Neural progenitor cell (in vitro differentiated cells): ENCODE measurements around the gene GSDME. TPM values are rescaled to one million over a fixed set of nuclear protein-coding genes. Genes with fewer than 3 reads are reported as not detected.

Experiments
- DNase-seq: peaks from one replicate; pipeline ENCODE4 v3.0.0-alpha.2; 2016; ENCODE audit warnings: low spot score
- H2AFZ ChIP-seq: fragments of 200-600 bp; sonication (generic); replicated peaks from 2 replicates; pipeline ENCODE4 v1.6.1; 2016; ENCODE audit warnings: antibody characterized with exemption
- H3F3A ChIP-seq: fragments of 200-600 bp; sonication (generic); 2 replicates; pipeline ENCODE4 v1.6.1; 2016; ENCODE audit warnings: antibody characterized with exemption, low read depth
- H3K27ac ChIP-seq: fragments of 200-600 bp; sonication (generic); 2 replicates; pipeline ENCODE4 v1.5.1; 2016; ENCODE audit warnings: mild to moderate bottlenecking
- H3K27me3 ChIP-seq: fragments of 200-600 bp; sonication (generic); 2 replicates; pipeline ENCODE4 v1.6.1; 2016; ENCODE audit warnings: mild to moderate bottlenecking, moderate library complexity
- H3K36me3 ChIP-seq: fragments of 200-600 bp; sonication (generic); 2 replicates; pipeline ENCODE4 v1.5.1; 2016
- H3K4me1 ChIP-seq: fragments of 200-600 bp; sonication (generic); 2 replicates; pipeline ENCODE4 v1.6.1; 2016; ENCODE audit warnings: mixed run types
- H3K4me2 ChIP-seq: fragments of 200-600 bp; sonication (generic); 2 replicates; pipeline ENCODE4 v1.6.1; 2016
- H3K4me3 ChIP-seq: fragments of 200-600 bp; sonication (generic); 2 replicates; pipeline ENCODE4 v1.5.1; 2016
- H3K79me2 ChIP-seq: fragments of 200-600 bp; sonication (generic); 2 replicates; pipeline ENCODE4 v1.6.1; 2016; ENCODE audit warnings: low read depth
- H3K9ac ChIP-seq: fragments of 200-600 bp; sonication (generic); 2 replicates; pipeline ENCODE4 v1.6.1; 2016
- H3K9me3 ChIP-seq: fragments of 200-600 bp; sonication (generic); 2 replicates; pipeline ENCODE4 v1.5.1; 2016; ENCODE audit warnings: low read depth
- H4K20me1 ChIP-seq: fragments of 200-600 bp; sonication (generic); 2 replicates; pipeline ENCODE4 v1.6.1; 2016; ENCODE audit warnings: low read depth
- H3K27ac Mint-ChIP-seq: 3 replicates; pipeline ENCODE4 v1.8.0; 2021; ENCODE audit warnings: mixed read lengths
- H3K27me3 Mint-ChIP-seq: 2 replicates; pipeline ENCODE4 v1.8.0; 2022; ENCODE audit warnings: low read depth, mild to moderate bottlenecking, inconsistent platforms, moderate library complexity, mixed read lengths; ENCODE audit not compliant: insufficient read depth
- H3K36me3 Mint-ChIP-seq: 3 replicates; pipeline ENCODE4 v1.8.0; 2021; ENCODE audit warnings: mixed read lengths
- H3K4me1 Mint-ChIP-seq: 3 replicates; pipeline ENCODE4 v1.8.0; 2021; ENCODE audit warnings: mixed read lengths
- H3K4me3 Mint-ChIP-seq: 3 replicates; pipeline ENCODE4 v1.8.0; 2021; ENCODE audit warnings: mild to moderate bottlenecking, moderate library complexity, mixed read lengths
- H3K9me3 Mint-ChIP-seq: 3 replicates; pipeline ENCODE4 v1.8.0; 2020; ENCODE audit warnings: mixed read lengths
- EZH2 ChIP-seq: fragments of 200-600 bp; sonication (generic); IDR thresholded peaks from 2 replicates; pipeline ENCODE4 v1.6.1; 2017; ENCODE audit warnings: antibody characterized with exemption, mild to moderate bottlenecking, moderate library complexity
- EZH2phosphoT487 ChIP-seq: fragments of 200-600 bp; sonication (generic); IDR thresholded peaks from 2 replicates; pipeline ENCODE4 v1.6.1; 2017; ENCODE audit warnings: antibody characterized with exemption
- total RNA-seq: library from RNA; depleted of rRNA; stranded (reverse); fragments of >200 nt; gene quantifications from 2 replicates; pipeline ENCODE4 v1.2.3, GENCODE V29; 2015; ENCODE audit warnings: low replicate concordance
- TF ChIP-seq, protein P1 (sequence below): fragments of 200-600 bp; sonication (generic); IDR thresholded peaks from 2 replicates; pipeline ENCODE4 v1.5.1; 2017; ENCODE audit warnings: antibody characterized with exemption, mild to moderate bottlenecking

GSDME gene
- total RNA-seq, 1 donor from 2014 or later: 15.5 TPM

DNA sequence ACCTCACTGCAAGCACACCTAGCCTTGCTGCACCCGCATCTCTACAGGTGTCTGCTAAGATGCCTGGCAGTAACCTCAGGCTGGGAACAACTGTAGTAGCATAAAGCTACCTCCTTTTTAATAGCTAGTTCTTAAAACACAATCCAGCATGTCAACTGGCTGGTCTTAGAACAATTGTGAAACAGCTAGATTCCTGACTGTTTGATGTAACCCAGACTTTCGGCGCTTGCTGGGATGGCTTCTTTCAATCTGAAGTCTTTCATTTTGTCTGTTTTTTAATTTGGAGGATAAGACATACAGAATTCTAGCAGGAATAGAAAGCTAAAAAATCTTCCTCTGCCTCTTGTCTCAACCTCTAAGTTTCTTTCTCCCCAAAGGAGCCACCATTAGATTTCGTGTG is 59.8 kb downstream of the GSDME start:
- Histone ChIP-seq H3K27ac (no peak overlapping the region), H3K4me2 (no peak overlapping the region), H3K4me3 (no peak overlapping the region), H3K79me2 (no peaks in the 10 kb centered on the region), H3K36me3 (no peaks in the 10 kb centered on the region), H3K9ac (no peak overlapping the region), H3K9me3 (no peaks in the 10 kb centered on the region), H3K27me3 (no peaks in the 10 kb centered on the region), H3F3A (peaks cover 10% of the 10 kb centered on the region), H2AFZ (no peak overlapping the region), H3K4me1 (peaks cover 31% of the 10 kb centered on the region), H4K20me1 (peaks cover 9% of the 10 kb centered on the region)
- TF ChIP-seq, protein P1, sequence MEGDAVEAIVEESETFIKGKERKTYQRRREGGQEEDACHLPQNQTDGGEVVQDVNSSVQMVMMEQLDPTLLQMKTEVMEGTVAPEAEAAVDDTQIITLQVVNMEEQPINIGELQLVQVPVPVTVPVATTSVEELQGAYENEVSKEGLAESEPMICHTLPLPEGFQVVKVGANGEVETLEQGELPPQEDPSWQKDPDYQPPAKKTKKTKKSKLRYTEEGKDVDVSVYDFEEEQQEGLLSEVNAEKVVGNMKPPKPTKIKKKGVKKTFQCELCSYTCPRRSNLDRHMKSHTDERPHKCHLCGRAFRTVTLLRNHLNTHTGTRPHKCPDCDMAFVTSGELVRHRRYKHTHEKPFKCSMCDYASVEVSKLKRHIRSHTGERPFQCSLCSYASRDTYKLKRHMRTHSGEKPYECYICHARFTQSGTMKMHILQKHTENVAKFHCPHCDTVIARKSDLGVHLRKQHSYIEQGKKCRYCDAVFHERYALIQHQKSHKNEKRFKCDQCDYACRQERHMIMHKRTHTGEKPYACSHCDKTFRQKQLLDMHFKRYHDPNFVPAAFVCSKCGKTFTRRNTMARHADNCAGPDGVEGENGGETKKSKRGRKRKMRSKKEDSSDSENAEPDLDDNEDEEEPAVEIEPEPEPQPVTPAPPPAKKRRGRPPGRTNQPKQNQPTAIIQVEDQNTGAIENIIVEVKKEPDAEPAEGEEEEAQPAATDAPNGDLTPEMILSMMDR: no peak
- TF ChIP-seq EZH2: no peak
- no peak for TF ChIP-seq EZH2phosphoT487
- no peak overlapping the region for H3K4me3 Mint-ChIP-seq
- no peak for DNase-seq
- H3K9me3 Mint-ChIP-seq: no peaks in the 10 kb centered on the region
- H3K27ac Mint-ChIP-seq: peak overlapping the region; percentile 14
- H3K4me1 Mint-ChIP-seq: peaks cover 28% of the 10 kb centered on the region
- H3K27me3 Mint-ChIP-seq: peaks cover 3% of the 10 kb centered on the region
- H3K36me3 Mint-ChIP-seq: peaks cover 17% of the 10 kb centered on the region

DNA sequence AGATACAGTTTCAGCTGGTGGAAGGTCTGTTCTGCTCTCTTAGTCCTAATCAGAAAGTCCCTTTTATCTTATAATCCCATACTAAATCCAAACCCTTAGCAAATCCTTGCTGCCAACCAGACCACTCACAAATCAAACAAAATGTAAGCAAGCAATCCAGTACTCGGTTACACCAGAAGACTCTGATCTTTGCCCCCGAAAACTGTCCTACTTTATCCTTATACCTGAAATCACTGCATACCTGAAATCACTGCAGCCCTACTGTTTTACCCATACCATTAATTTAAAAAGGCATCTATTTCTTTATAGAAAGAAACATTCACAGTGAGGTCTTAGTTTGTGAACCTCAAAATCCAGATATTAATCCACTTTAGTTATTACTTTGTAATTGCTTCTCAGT is 64.7 kb downstream of the GSDME start:
- Histone ChIP-seq H3K4me3 (no peak overlapping the region), H2AFZ (no peak overlapping the region), H3F3A (no peaks in the 10 kb centered on the region), H4K20me1 (no peaks in the 10 kb centered on the region), H3K27ac (no peak overlapping the region), H3K79me2 (no peaks in the 10 kb centered on the region), H3K4me2 (no peak overlapping the region), H3K9ac (no peak overlapping the region), H3K27me3 (no peaks in the 10 kb centered on the region), H3K4me1 (no peaks in the 10 kb centered on the region), H3K36me3 (no peaks in the 10 kb centered on the region), H3K9me3 (no peaks in the 10 kb centered on the region)
- Mint-ChIP-seq H3K9me3 (no peaks in the 10 kb centered on the region), H3K36me3 (peaks cover 11% of the 10 kb centered on the region), H3K4me1 (peaks cover 3% of the 10 kb centered on the region), H3K4me3 (no peak overlapping the region), H3K27me3 (no peaks in the 10 kb centered on the region), H3K27ac (no peak overlapping the region)
- DNase-seq: no peak
- TF ChIP-seq EZH2 (no peak), EZH2phosphoT487 (no peak)
- TF ChIP-seq, protein P1: no peak

DNA sequence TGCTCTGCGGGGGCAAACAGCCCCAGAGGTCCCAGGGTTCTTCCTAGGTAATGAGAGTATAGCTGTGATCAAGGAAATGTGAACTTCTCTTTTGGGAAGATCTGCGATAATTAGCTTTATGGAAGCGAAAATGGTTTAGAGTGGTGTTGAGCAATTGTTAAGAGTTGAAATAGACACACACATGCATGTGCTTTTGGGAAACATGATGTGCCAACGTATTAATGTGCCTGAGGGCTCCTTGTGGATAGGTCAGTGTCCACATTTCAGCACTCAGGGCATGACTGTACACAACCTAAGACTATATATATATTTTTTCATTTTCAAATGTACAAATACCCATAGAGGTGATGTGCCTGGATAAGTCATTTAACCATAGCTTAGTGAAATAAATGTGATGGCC is 67.0 kb downstream of the GSDME start:
- no peaks in the 10 kb centered on the region for H3K4me1 ChIP-seq
- no peak for DNase-seq
- no peak overlapping the region for H3K9ac ChIP-seq
- H2AFZ ChIP-seq: no peak overlapping the region
- no peak overlapping the region for H3K4me3 ChIP-seq
- no peak overlapping the region for H3K4me3 Mint-ChIP-seq
- H3K27me3 ChIP-seq: no peaks in the 10 kb centered on the region
- H3K27ac Mint-ChIP-seq: no peak overlapping the region
- no peaks in the 10 kb centered on the region for H3K79me2 ChIP-seq
- peaks cover 9% of the 10 kb centered on the region for H3K36me3 Mint-ChIP-seq
- no peaks in the 10 kb centered on the region for H3K9me3 Mint-ChIP-seq
- H3K4me1 Mint-ChIP-seq: peaks cover 8% of the 10 kb centered on the region
- no peaks in the 10 kb centered on the region for H3K9me3 ChIP-seq
- TF ChIP-seq, protein P1: no peak
- TF ChIP-seq EZH2 (no peak), EZH2phosphoT487 (no peak)
- no peak overlapping the region for H3K27ac ChIP-seq
- no peaks in the 10 kb centered on the region for H3K36me3 ChIP-seq
- H3K4me2 ChIP-seq: no peak overlapping the region
- H4K20me1 ChIP-seq: no peaks in the 10 kb centered on the region
- no peaks in the 10 kb centered on the region for H3F3A ChIP-seq
- H3K27me3 Mint-ChIP-seq: no peaks in the 10 kb centered on the region

DNA sequence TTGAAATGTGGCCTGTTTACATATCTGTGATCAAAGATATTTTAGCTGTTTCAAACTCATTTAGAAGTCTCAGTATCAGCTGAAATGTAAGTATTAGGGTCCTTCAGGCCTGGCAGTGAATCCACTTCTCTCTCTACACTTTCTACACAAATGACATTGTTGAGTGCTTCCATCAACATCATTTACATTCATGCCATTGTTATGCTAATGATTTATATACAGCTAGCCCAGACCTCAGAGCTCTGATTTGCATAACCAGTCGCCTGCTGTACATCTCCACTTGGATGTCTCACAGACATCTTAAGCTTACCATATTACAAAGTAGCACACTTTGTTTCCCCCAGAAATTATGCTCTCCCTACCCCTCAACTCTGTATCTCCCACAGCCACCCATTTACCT is 71.6 kb downstream of the GSDME start:
- H3K9me3 Mint-ChIP-seq: no peaks in the 10 kb centered on the region
- H3K4me1 Mint-ChIP-seq: peaks cover 5% of the 10 kb centered on the region
- H3K4me3 Mint-ChIP-seq: no peak overlapping the region
- H3K36me3 Mint-ChIP-seq: peaks cover 23% of the 10 kb centered on the region
- no peaks in the 10 kb centered on the region for H3F3A ChIP-seq
- H3K36me3 ChIP-seq: no peaks in the 10 kb centered on the region
- no peak overlapping the region for H3K4me2 ChIP-seq
- no peaks in the 10 kb centered on the region for H3K79me2 ChIP-seq
- no peaks in the 10 kb centered on the region for H3K4me1 ChIP-seq
- H3K4me3 ChIP-seq: no peak overlapping the region
- H3K27me3 Mint-ChIP-seq: no peaks in the 10 kb centered on the region
- H4K20me1 ChIP-seq: no peaks in the 10 kb centered on the region
- H2AFZ ChIP-seq: no peak overlapping the region
- H3K27ac Mint-ChIP-seq: no peak overlapping the region
- TF ChIP-seq EZH2: no peak
- TF ChIP-seq EZH2phosphoT487: no peak
- TF ChIP-seq, protein P1: no peak
- H3K27ac ChIP-seq: no peak overlapping the region
- no peaks in the 10 kb centered on the region for H3K27me3 ChIP-seq
- H3K9me3 ChIP-seq: no peaks in the 10 kb centered on the region
- no peak for DNase-seq
- no peak overlapping the region for H3K9ac ChIP-seq
